BLaER1 treated with 17β-estradiol and CSF1 and Interleukin-3, amounts not matched to agents 10 nM and 100 nM (cell line): ENCODE results near the gene ABL1.

Experiments used
- H3K27ac ChIP-seq, 11 experiments: shearing (Covaris generic); formaldehyde crosslinking; 2 replicates each; pipeline ENCODE4 v1.8.1; 2022
- H3K27me3 ChIP-seq, 11 experiments: shearing (Covaris generic); formaldehyde crosslinking; 2 replicates each; pipeline ENCODE4 v1.8.1; 2022
- H3K36me3 ChIP-seq, 11 experiments: shearing (Covaris generic); formaldehyde crosslinking; 2 replicates each; pipeline ENCODE4 v1.8.1; 2022
- H3K4me1 ChIP-seq, 10 experiments: shearing (Covaris generic); formaldehyde crosslinking; 2 replicates each; pipeline ENCODE4 v1.8.1; 2022
- H3K4me2 ChIP-seq, 11 experiments: shearing (Covaris generic); formaldehyde crosslinking; 2 replicates each; pipeline ENCODE4 v1.8.1; 2022
- H3K4me3 ChIP-seq, 10 experiments: shearing (Covaris generic); formaldehyde crosslinking; 2 replicates each; pipeline ENCODE4 v1.8.1; 2022
- H3K9ac ChIP-seq, 11 experiments: shearing (Covaris generic); formaldehyde crosslinking; 2 replicates each; pipeline ENCODE4 v1.8.1; 2022
- H3K9me3 ChIP-seq, 11 experiments: shearing (Covaris generic); formaldehyde crosslinking; replicated peaks in 1 of 11; 2 replicates each; pipeline ENCODE4 v1.8.1; 2022
- H4K20me1 ChIP-seq, 11 experiments: shearing (Covaris generic); formaldehyde crosslinking; 2 replicates each; pipeline ENCODE4 v1.8.1; 2022
- Cebpa-rat ChIP-seq, 11 experiments: shearing (Covaris generic); IDR thresholded peaks; 2 replicates each; pipeline ENCODE4 v1.8.1; 2022

ABL1 gene

DNA sequence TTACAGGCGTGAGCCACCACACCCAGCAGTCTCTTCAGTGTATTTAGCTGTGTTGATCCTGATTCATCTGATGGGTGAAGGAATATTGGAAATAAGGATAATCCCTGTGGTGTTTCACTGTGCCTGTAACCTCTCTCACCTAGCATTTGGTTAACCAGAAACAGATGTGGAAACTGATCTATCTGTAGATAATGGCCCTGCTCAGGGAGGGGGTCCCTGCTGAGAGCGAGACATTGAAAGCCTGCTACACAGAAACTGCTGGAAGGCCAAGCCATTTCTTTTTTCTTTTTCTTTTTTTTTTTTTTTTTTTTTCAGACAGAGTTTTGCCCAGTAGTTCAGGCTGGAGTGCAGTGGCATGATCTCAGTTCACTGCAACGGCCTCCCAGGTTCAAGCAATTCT lies 33.2 kb downstream of the ABL1 start:
- no peak for TF ChIP-seq Cebpa-rat (IDR thresholded peaks at IDR 0.05)
- Histone ChIP-seq H3K27ac (no peak overlapping the region), H3K4me3 (no peak overlapping the region), H3K4me2 (no peak overlapping the region), H3K9ac (no peak overlapping the region), H4K20me1 (peaks cover 71 to 100% (median 98%) of the 10 kb centered on the region in 11 experiments; a peak in 21 of 22 replicates), H3K27me3 (no peaks in the 10 kb centered on the region), H3K4me1 (peaks cover 0 to 12% (median 0%) of the 10 kb centered on the region in 10 experiments; a peak in 2 of 20 replicates), H3K9me3 (no peaks in the 10 kb centered on the region), H3K36me3 (peaks cover 61 to 99% (median 89%) of the 10 kb centered on the region in 11 experiments)

DNA sequence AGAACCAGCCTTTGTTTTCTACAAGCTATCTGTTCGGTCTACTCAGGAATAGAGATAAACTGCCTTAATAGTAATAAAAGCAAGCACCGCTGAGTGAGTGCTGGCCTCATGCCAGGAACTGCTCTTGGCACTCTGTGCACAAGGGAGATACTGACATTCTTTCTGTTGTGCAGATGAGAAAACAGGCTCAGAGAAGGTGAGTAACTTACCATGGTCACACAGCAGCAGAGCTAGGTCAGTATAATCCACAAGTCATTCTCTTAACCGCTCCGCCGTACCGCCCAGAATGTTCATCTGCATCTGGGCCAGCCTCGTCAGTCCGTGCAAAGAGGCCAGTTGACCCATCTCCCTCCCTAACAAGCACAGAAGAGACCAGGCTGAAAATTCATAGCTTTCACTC lies 34.2 kb downstream of the ABL1 start:
- no peaks in the 10 kb centered on the region for H3K9me3 ChIP-seq
- no peak for TF ChIP-seq Cebpa-rat (IDR thresholded peaks at IDR 0.05)
- no peak overlapping the region for H3K4me3 ChIP-seq
- no peaks in the 10 kb centered on the region for H3K27me3 ChIP-seq
- H3K4me2 ChIP-seq: no peak overlapping the region
- no peak overlapping the region for H3K9ac ChIP-seq
- peaks cover 61 to 100% (median 96%) of the 10 kb centered on the region in 11 experiments; a peak in 21 of 22 replicates for H4K20me1 ChIP-seq
- peaks cover 64 to 99% (median 90%) of the 10 kb centered on the region in 11 experiments for H3K36me3 ChIP-seq
- no peak overlapping the region for H3K27ac ChIP-seq
- peaks cover 0 to 12% (median 0%) of the 10 kb centered on the region in 10 experiments; a peak in 2 of 20 replicates for H3K4me1 ChIP-seq

DNA sequence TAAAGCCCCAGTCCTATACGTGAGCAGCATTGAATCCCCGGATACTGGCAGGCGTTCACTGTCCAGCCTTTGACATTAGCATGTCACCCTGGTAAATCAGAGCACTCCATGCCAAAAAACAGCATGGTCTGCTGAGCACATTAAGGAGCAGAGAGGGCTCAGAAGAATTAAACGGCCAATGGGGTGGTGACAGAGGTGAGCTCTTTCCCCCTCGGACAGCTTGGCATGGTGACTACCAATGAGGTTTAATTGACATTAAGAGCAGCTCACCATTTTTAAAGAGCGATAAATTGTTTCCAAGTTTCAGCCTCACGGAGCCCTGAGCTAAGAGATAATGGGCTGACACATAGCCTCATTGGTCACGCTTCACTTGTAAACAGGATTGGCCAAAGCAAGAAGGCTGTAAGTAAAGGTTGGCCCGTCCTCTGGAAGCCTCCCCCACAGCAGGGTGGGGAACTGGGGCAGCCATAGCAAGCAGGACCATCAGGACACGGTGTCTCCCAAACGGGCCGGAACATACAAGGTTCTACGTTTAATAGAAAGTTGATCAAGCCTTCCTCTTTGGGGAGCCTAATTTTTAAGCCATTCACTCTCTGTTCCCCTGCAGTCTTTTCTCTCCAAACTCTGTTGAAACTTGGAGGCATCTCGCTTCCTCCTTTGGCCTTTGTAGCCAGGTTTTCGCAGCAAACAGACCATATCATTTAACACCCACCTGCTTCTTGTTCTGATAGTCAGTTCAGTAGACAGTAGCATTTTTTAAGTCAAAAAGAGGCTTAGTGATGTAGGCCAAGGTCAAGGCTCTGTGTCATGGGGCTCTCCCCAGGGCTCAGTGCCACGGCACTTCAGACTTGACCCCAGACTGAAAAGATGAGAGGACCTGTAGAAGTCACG lies 35.7 kb downstream of the ABL1 start:
- Histone ChIP-seq H3K4me1 (peaks cover 0 to 12% (median 0%) of the 10 kb centered on the region in 10 experiments; a peak in 2 of 20 replicates), H3K36me3 (peaks cover 67 to 99% (median 90%) of the 10 kb centered on the region in 11 experiments), H3K4me3 (no peak overlapping the region), H3K27me3 (no peaks in the 10 kb centered on the region), H3K27ac (no peak overlapping the region), H3K9me3 (no peaks in the 10 kb centered on the region), H3K9ac (peak overlapping the region in 4 of 11 experiments; percentile 0 to 11 (median 4); a peak in 3 of 22 replicates), H4K20me1 (peaks cover 48 to 97% (median 91%) of the 10 kb centered on the region in 11 experiments; a peak in 21 of 22 replicates), H3K4me2 (no peak overlapping the region)
- TF ChIP-seq Cebpa-rat (IDR thresholded peaks at IDR 0.05): no peak

DNA sequence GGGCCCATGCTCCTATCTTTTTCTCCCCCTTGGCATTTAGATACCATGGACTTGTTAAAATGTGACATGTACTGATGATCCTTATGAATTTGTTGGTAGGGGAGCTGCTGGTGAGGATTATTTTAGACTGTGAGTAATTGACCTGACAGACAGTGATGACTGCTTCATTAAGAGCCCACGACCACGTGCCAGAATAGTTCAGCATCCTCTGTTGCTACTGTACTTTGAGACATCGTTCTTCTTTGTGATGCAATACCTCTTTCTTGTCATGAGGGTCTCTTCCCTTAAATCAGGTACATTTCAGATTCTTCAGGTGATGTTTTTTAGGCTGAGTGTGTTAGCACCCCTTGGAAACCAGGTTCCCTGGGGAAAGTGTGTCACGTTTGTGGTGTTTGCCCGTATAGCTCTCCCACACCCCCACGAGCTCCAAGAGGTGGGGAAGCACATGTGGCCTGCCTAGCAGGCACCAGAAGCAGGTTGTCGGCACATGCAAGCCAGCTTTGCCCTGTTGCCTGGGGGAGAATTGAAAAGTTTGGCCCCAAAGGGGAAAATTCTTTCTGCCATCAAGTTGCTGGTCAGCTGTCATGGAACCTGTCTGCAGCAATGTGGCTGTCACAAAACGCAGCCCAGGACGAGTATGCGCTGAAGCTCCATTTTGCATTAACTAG lies 36.5 kb downstream of the ABL1 start:
- Histone ChIP-seq H3K27ac (no peak overlapping the region), H3K9ac (peak overlapping the region in 3 of 11 experiments; percentile 4 to 27 (median 11); a peak in 2 of 22 replicates), H3K4me3 (no peak overlapping the region), H3K4me1 (peaks cover 0 to 12% (median 0%) of the 10 kb centered on the region in 10 experiments; a peak in 2 of 20 replicates), H3K27me3 (no peaks in the 10 kb centered on the region), H3K4me2 (no peak overlapping the region), H3K9me3 (no peaks in the 10 kb centered on the region), H3K36me3 (peaks cover 74 to 99% (median 95%) of the 10 kb centered on the region in 11 experiments), H4K20me1 (peaks cover 40 to 97% (median 83%) of the 10 kb centered on the region in 11 experiments; a peak in 21 of 22 replicates)
- TF ChIP-seq Cebpa-rat (IDR thresholded peaks at IDR 0.05): peak in 2 of 11 experiments; percentile 19 to 35; a peak in 2 of 22 replicates

DNA sequence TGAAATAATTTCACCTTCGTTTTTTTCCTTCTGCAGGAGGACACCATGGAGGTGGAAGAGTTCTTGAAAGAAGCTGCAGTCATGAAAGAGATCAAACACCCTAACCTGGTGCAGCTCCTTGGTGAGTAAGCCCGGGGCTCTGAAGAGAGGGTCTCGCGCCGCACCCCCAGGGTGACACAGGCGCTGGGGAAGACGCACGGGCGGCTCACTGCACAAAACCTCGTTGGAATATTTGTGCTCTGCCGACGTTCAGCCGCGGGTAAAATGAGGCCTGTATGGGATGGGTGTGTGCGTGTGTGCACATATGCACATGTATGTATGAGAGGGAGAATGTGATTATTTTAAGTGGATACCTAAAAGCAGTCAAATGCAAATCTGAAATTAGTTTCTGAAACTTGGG lies 37.0 kb downstream of the ABL1 start:
- Histone ChIP-seq H3K9ac (no peak overlapping the region), H3K27me3 (no peaks in the 10 kb centered on the region), H3K4me3 (no peak overlapping the region), H3K36me3 (peaks cover 79 to 99% (median 96%) of the 10 kb centered on the region in 11 experiments), H3K27ac (no peak overlapping the region), H3K4me1 (peaks cover 0 to 12% (median 0%) of the 10 kb centered on the region in 10 experiments; a peak in 2 of 20 replicates), H4K20me1 (peaks cover 35 to 96% (median 81%) of the 10 kb centered on the region in 11 experiments; a peak in 21 of 22 replicates), H3K4me2 (no peak overlapping the region), H3K9me3 (no peaks in the 10 kb centered on the region)
- TF ChIP-seq Cebpa-rat (IDR thresholded peaks at IDR 0.05): no peak

DNA sequence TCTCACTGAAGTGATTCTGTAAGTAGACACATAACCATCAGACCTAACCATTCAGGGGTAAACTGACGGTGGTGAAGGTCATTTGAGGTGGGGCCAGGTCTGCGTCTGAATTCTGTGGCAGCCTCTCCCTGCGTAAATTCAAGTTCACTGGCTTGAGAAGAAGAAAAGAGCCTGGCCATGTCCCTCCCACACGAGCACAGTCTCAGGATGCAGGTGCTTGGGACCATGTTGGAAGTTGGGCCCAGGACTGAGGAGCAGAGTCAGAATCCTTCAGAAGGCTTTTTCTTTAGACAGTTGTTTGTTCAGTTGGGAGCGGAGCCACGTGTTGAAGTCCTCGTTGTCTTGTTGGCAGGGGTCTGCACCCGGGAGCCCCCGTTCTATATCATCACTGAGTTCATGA lies 37.5 kb downstream of the ABL1 start:
- Histone ChIP-seq H3K9ac (no peak overlapping the region), H3K27me3 (no peaks in the 10 kb centered on the region), H4K20me1 (peaks cover 30 to 96% (median 81%) of the 10 kb centered on the region in 11 experiments; a peak in 21 of 22 replicates), H3K4me3 (no peak overlapping the region), H3K27ac (no peak overlapping the region), H3K9me3 (no peaks in the 10 kb centered on the region), H3K4me2 (no peak overlapping the region), H3K36me3 (peaks cover 80 to 99% (median 96%) of the 10 kb centered on the region in 11 experiments), H3K4me1 (peaks cover 0 to 12% (median 0%) of the 10 kb centered on the region in 10 experiments; a peak in 2 of 20 replicates)
- TF ChIP-seq Cebpa-rat (IDR thresholded peaks at IDR 0.05): no peak

DNA sequence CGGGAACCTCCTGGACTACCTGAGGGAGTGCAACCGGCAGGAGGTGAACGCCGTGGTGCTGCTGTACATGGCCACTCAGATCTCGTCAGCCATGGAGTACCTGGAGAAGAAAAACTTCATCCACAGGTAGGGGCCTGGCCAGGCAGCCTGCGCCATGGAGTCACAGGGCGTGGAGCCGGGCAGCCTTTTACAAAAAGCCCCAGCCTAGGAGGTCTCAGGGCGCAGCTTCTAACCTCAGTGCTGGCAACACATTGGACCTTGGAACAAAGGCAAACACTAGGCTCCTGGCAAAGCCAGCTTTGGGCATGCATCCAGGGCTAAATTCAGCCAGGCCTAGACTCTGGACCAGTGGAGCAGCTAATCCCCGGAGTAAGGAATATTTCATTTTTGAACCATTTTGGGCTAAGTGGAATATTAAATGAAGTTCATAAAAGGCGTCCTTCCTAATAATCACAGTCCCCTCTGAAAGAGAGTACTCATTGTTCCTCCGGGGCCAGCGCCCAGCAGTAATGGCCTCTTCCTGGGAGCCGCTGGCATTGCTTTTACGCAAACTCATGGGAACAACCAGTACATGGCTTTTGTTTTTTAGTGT lies 38.0 kb downstream of the ABL1 start:
- peaks cover 0 to 12% (median 0%) of the 10 kb centered on the region in 10 experiments; a peak in 2 of 20 replicates for H3K4me1 ChIP-seq
- no peak overlapping the region for H3K27ac ChIP-seq
- H3K27me3 ChIP-seq: no peaks in the 10 kb centered on the region
- no peak overlapping the region for H3K4me2 ChIP-seq
- no peak for TF ChIP-seq Cebpa-rat (IDR thresholded peaks at IDR 0.05)
- peaks cover 80 to 100% (median 97%) of the 10 kb centered on the region in 11 experiments for H3K36me3 ChIP-seq
- no peaks in the 10 kb centered on the region for H3K9me3 ChIP-seq
- no peak overlapping the region for H3K9ac ChIP-seq
- H4K20me1 ChIP-seq: peaks cover 28 to 91% (median 79%) of the 10 kb centered on the region in 11 experiments; a peak in 21 of 22 replicates
- no peak overlapping the region for H3K4me3 ChIP-seq

DNA sequence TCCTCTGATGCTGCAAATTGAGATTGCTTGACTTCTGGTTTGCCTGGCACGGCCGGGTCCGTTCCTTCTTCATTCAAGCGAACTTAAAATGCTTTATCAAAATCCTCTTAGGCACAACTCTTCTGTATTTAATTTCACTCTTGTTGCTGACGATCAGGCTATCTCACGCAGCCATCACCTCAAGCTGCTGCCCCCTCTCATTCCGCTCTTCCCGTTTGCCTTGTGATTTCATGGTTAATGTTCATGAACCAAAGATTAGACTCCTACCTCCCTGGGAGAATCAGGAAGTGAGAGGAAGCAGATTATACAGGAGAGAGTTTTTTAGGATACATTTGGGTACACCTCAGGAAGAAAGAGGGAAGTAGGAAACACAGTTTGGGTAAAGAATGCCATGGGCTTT lies 38.9 kb downstream of the ABL1 start:
- H3K4me3 ChIP-seq: no peak overlapping the region
- H3K36me3 ChIP-seq: peaks cover 89 to 100% (median 97%) of the 10 kb centered on the region in 11 experiments
- H4K20me1 ChIP-seq: peaks cover 28 to 90% (median 76%) of the 10 kb centered on the region in 11 experiments; a peak in 21 of 22 replicates
- peaks cover 0 to 12% (median 0%) of the 10 kb centered on the region in 10 experiments; a peak in 2 of 20 replicates for H3K4me1 ChIP-seq
- H3K27me3 ChIP-seq: no peaks in the 10 kb centered on the region
- H3K27ac ChIP-seq: no peak overlapping the region
- H3K9me3 ChIP-seq: no peaks in the 10 kb centered on the region
- no peak overlapping the region for H3K4me2 ChIP-seq
- no peak for TF ChIP-seq Cebpa-rat (IDR thresholded peaks at IDR 0.05)
- H3K9ac ChIP-seq: no peak overlapping the region
